Parathyroid adenoma (tissue), 2 donors: ENCODE results near the gene BRPF1.

Experiments used
- H2AFZ ChIP-seq: fragments of 300-600 bp; sonication (generic); one replicate; pipeline ENCODE4 v1.7.0; 2017; ENCODE audit warnings: antibody characterized with exemption, mild to moderate bottlenecking
- H3K27ac ChIP-seq: fragments of 300-600 bp; sonication (generic); one replicate; pipeline ENCODE4 v1.7.0; 2017
- H3K27me3 ChIP-seq: fragments of 300-600 bp; sonication (generic); one replicate; pipeline ENCODE4 v1.7.0; 2017; ENCODE audit warnings: low read length; ENCODE audit not compliant: control insufficient read depth, insufficient read depth
- H3K36me3 ChIP-seq: fragments of 300-600 bp; sonication (generic); one replicate; pipeline ENCODE4 v1.7.0; 2017; ENCODE audit warnings: low read length; ENCODE audit not compliant: control insufficient read depth, insufficient read depth
- H3K4me1 ChIP-seq: fragments of 300-600 bp; sonication (generic); one replicate; pipeline ENCODE4 v1.7.0; 2017; ENCODE audit warnings: control low read depth
- H3K4me2 ChIP-seq: fragments of 300-600 bp; sonication (generic); one replicate; pipeline ENCODE4 v1.7.0; 2017; ENCODE audit warnings: low read length
- H3K4me3 ChIP-seq: fragments of 300-600 bp; sonication (generic); one replicate; pipeline ENCODE4 v1.7.0; 2017; ENCODE audit warnings: low read depth, low read length
- H3K79me2 ChIP-seq: fragments of 300-600 bp; sonication (generic); one replicate; pipeline ENCODE4 v1.7.0; 2017; ENCODE audit warnings: control low read depth
- H3K9ac ChIP-seq: fragments of 300-600 bp; sonication (generic); one replicate; pipeline ENCODE4 v1.7.0; 2017; ENCODE audit warnings: mild to moderate bottlenecking
- H3K9me3 ChIP-seq: fragments of 300-600 bp; sonication (generic); one replicate; pipeline ENCODE4 v1.7.0; 2017; ENCODE audit warnings: low read length; ENCODE audit not compliant: control insufficient read depth
- CTCF ChIP-seq: fragments of 300-600 bp; sonication (generic); IDR thresholded peaks from one replicate; pipeline ENCODE4 v1.7.0; 2017; ENCODE audit warnings: antibody characterized with exemption, mild to moderate bottlenecking
- donor health status: primary hyperparathyroidism.

Gene BRPF1

GRCh38 chr3:9793161-9793781 lies 61.7 kb downstream of the BRPF1 start:
- Histone ChIP-seq H3K4me3 (peak overlapping the region; percentile 92), H3K79me2 (peaks cover 41% of the 10 kb centered on the region), H3K9me3 (no peaks in the 10 kb centered on the region), H3K27ac (peak overlapping the region; percentile 90), H3K4me2 (peak overlapping the region; percentile 90), H2AFZ (peak overlapping the region; percentile 84), H3K36me3 (no peaks in the 10 kb centered on the region), H3K27me3 (no peaks in the 10 kb centered on the region), H3K4me1 (peaks cover 15% of the 10 kb centered on the region), H3K9ac (peak overlapping the region; percentile 92)
- TF ChIP-seq CTCF, result no peak

- Histone ChIP-seq H3K79me2 (peaks cover 42% of the 10 kb centered on the region), H3K9me3 (no peaks in the 10 kb centered on the region), H3K9ac (no peak overlapping the region), H3K27me3 (no peaks in the 10 kb centered on the region), H3K4me2 (no peak overlapping the region), H3K36me3 (no peaks in the 10 kb centered on the region), H2AFZ (no peak overlapping the region), H3K4me3 (no peak overlapping the region), H3K27ac (no peak overlapping the region), H3K4me1 (peaks cover 15% of the 10 kb centered on the region)
- TF ChIP-seq CTCF, result no peak
Measured at GRCh38 chr3:9794400-9794799, 62.9 kb downstream of the BRPF1 start.

GRCh38 chr3:9795207-9795606 lies 63.7 kb downstream of the BRPF1 start:
- no peaks in the 10 kb centered on the region for H3K9me3 ChIP-seq

GRCh38 chr3:9797196-9797945 lies 65.8 kb downstream of the BRPF1 start:
- Histone ChIP-seq H3K4me1 (peaks cover 10% of the 10 kb centered on the region), H3K4me2 (no peak overlapping the region), H3K27ac (no peak overlapping the region), H3K4me3 (no peak overlapping the region), H2AFZ (no peak overlapping the region), H3K36me3 (no peaks in the 10 kb centered on the region), H3K27me3 (no peaks in the 10 kb centered on the region), H3K9ac (no peak overlapping the region), H3K79me2 (peaks cover 45% of the 10 kb centered on the region), H3K9me3 (no peaks in the 10 kb centered on the region)
- no peak for TF ChIP-seq CTCF

More at GRCh38 chr3:9795207-9795606, 63.7 kb downstream of the BRPF1 start:
- Histone ChIP-seq H3K27ac (no peak overlapping the region), H3K36me3 (no peaks in the 10 kb centered on the region), H3K9ac (no peak overlapping the region), H3K4me3 (no peak overlapping the region), H2AFZ (no peak overlapping the region), H3K4me2 (no peak overlapping the region), H3K27me3 (no peaks in the 10 kb centered on the region), H3K4me1 (peaks cover 15% of the 10 kb centered on the region), H3K79me2 (peaks cover 45% of the 10 kb centered on the region)
- no peak for TF ChIP-seq CTCF
